Heart left ventricle (tissue), 16 donors: Measurements from ENCODE around the gene C22orf42. TPM values are rescaled to one million over a fixed set of nuclear protein-coding genes. Genes with fewer than 3 reads are reported as not detected.
A peak's percentile ranks its signal among the peaks of the same experiment; 100 is the strongest.

Experiments
- ATAC-seq, 4 donors: fragments of 200-7000 bp; cut with Tn5 transposase; one replicate each; pipeline ENCODE4 v1.9.1; 2020 to 2022; ENCODE audit warnings: moderate library complexity in 4 of 4, mild to moderate bottlenecking in 3 of 4, moderate number of reproducible peaks in 1 of 4
- DNase-seq, 5 donors: peaks; one replicate each; pipeline ENCODE4 v3.0.0-alpha.2; 2020
- H3K27ac ChIP-seq, 12 donors: fragments of 200-600 bp; sonication (generic) in 4 of 12; one replicate each; pipeline versions ENCODE4 v1.5.0 to v1.8.0; 2016 to 2022; ENCODE audit warnings: mild to moderate bottlenecking in 2 of 12
- H3K27me3 ChIP-seq, 9 donors: fragments of 200-600 bp; sonication (generic) in 2 of 9; one replicate each; pipeline versions ENCODE4 v1.5.1 to v1.8.0; 2016 to 2022; ENCODE audit warnings: mild to moderate bottlenecking in 3 of 9
- H3K36me3 ChIP-seq, 9 donors: fragments of 200-600 bp; sonication (generic) in 2 of 9; one replicate each; pipeline versions ENCODE4 v1.5.0 to v1.8.0; 2018 to 2022; ENCODE audit warnings: mild to moderate bottlenecking in 2 of 9
- H3K4me1 ChIP-seq, 12 donors: fragments of 200-600 bp; sonication (generic) in 4 of 12; one replicate each; pipeline versions ENCODE4 v1.5.0 to v1.8.0; 2016 to 2022; ENCODE audit warnings: mild to moderate bottlenecking in 3 of 12
- H3K4me3 ChIP-seq, 12 donors: fragments of 200-600 bp; sonication (generic) in 4 of 12; one replicate each; pipeline versions ENCODE4 v1.5.0 to v1.8.0; 2017 to 2022; ENCODE audit warnings: mild to moderate bottlenecking in 9 of 12, moderate library complexity in 4 of 12
- H3K9me3 ChIP-seq, 12 donors: fragments of 200-600 bp; sonication (generic) in 4 of 12; one replicate each; pipeline versions ENCODE4 v1.5.0 to v1.8.0; 2016 to 2022; ENCODE audit warnings: mild to moderate bottlenecking in 1 of 12
- POLR2A ChIP-seq, 2 donors: fragments of 450-650 bp; IDR thresholded peaks; one replicate each; pipeline ENCODE4 v1.6.1; 2017; ENCODE audit warnings: antibody characterized with exemption in 2 of 2, mild to moderate bottlenecking in 2 of 2, moderate library complexity in 2 of 2
- WGBS, 4 donors: extraction: QIAGEN DNeasy Blood & Tissue Kit in 2 of 4; methylation state at CpG; one replicate each; pipeline versions ENCODE4 v1.1.5 to v1.1.7; 2013 to 2018; 5-methylcytosine and 5-hydroxymethylcytosine counted together
- intact Hi-C, 10 donors: fragments of 100-400 bp; cut with DNase I; formaldehyde crosslinking; loops; one replicate each; pipeline versions ENCODE4 v1.11.1 to v1.14.2; 2022
- polyA plus RNA-seq, 2 donors: library from polyadenylated mRNA; stranded (reverse); fragments of 200-250 nt; gene quantifications; one replicate each; pipeline ENCODE4 v1.2.3, GENCODE V29; 2013
- total RNA-seq, 9 donors: library from RNA; depleted of rRNA in 2 of 9; stranded (reverse); fragments of >200 nt in 2 of 9; fragmentation: NEBNext Ultra II Directional in 3 of 9; extraction: Animal tissue kit (Norgen Biotek cat#: 25700) in 3 of 9; gene quantifications; one replicate each; pipeline versions ENCODE4 v1.1.0 to v1.2.4, GENCODE V29; 2016 to 2023
- TF ChIP-seq, protein P1 (sequence below), 12 donors: fragments of 200-600 bp; sonication (generic) in 4 of 12; IDR thresholded peaks; one replicate each; pipeline versions ENCODE4 v1.5.0 to v1.8.0; 2018 to 2022; ENCODE audit warnings: antibody characterized with exemption in 12 of 12, mild to moderate bottlenecking in 5 of 12
- donor health status: ischemic (EF 13 %, LVEDD 7.1; RV severe dilation, severe dysfunction).
- donor health status: healthy with polysubstance abuse.
- donor health status: DM: no; HTN: yes; CAD: no.
- donor health status: DM: no; HTN: no; CAD: no.
- donor health status: ischemic (EF 25% LVEDD 6.9; RV normal size, moderate dysfunction).
- donor health status: ischemic (EF 25% LVEDD 5.7; RV mildly dilated, moderate dysfunction).
- donor health status: healthy.
- donor health status: DM: yes; HTN: yes; CAD: no.
- donor health status: ischemic (EF 35%, LVEDD 5.7; RV mildly dilated, moderate dysfunction).
- donor health status: nonischemic (EF 11% LVEDD 7.7; RV severe dilation, severe dysfunction).
- donor health status: DM: yes; HTN: yes; CAD: no.
- donor health status: PGD.
- donor health status: ischemic (EF 29% LVEDD 5.4; RV normal size, mild dysfunction).
- donor health status: nonischemic (EF 23%, LVEDD 6.1; RV moderate dilation, normal function).

The C22orf42 gene
- total and polyA plus RNA-seq, 11 donors: not detected

DNA sequence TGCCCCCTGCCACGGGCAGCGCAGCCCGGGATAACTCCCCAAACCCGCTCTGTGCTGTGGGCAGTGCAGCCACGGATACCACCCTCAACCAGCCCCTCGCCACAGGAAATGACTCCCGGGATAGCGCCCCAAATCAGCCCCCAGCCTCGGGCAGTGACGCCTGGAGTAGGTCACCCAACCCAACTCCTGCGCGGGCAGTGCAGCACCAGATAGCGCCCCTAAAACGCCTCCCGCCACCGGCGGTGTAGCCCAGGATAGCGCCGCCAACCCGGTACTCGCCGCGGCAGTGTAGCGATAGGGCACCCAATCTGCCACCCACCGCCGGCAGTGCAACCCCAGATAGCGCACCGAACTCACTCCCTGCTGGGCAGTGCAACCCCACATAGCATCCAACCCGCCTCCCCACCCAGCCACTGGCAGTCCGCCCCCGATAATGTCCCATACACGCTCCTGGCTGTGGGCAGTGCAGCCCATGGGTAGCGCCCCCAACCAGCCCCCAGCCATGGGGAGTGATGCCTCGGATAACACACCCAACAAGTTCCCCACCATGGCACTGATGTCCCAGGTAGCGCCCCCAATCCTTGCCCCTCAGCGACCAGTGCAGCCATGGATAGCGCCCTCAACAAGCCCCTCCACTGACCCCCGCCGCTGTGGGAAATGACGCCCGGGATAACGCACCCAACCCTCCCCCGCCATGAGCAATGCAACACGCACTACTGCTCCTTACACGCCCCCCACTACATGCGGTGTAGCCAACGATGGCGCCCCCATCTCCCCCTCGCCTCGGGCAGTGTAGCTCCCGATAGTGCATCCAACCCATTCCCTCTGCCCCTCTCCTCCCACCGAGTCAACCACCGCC, 44.3 kb upstream of the C22orf42 start:
- peak overlapping the region in 9 of 12 donors; percentile 0 to 43 (median 28) for H3K4me3 ChIP-seq
- H3K27ac ChIP-seq: no peak overlapping the region
- H3K36me3 ChIP-seq: no peaks in the 10 kb centered on the region
- peaks cover 0 to 22% (median 0%) of the 10 kb centered on the region in 12 donors for H3K4me1 ChIP-seq
- H3K9me3 ChIP-seq: no peaks in the 10 kb centered on the region
- TF ChIP-seq POLR2A (IDR thresholded peaks at IDR 0.05): no peak
- TF ChIP-seq, protein P1, sequence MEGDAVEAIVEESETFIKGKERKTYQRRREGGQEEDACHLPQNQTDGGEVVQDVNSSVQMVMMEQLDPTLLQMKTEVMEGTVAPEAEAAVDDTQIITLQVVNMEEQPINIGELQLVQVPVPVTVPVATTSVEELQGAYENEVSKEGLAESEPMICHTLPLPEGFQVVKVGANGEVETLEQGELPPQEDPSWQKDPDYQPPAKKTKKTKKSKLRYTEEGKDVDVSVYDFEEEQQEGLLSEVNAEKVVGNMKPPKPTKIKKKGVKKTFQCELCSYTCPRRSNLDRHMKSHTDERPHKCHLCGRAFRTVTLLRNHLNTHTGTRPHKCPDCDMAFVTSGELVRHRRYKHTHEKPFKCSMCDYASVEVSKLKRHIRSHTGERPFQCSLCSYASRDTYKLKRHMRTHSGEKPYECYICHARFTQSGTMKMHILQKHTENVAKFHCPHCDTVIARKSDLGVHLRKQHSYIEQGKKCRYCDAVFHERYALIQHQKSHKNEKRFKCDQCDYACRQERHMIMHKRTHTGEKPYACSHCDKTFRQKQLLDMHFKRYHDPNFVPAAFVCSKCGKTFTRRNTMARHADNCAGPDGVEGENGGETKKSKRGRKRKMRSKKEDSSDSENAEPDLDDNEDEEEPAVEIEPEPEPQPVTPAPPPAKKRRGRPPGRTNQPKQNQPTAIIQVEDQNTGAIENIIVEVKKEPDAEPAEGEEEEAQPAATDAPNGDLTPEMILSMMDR (IDR thresholded peaks at IDR 0.05): no peak
- intact Hi-C loops: loop anchor here in 6 of 10 donors (2.0 to 10.0 kb wide), 3 partner anchors 61 to 229 kb away; no protein-coding TSS in a partner anchor
- DNase-seq: no peak
- peaks cover 0 to 26% (median 13%) of the 10 kb centered on the region in 9 donors for H3K27me3 ChIP-seq
- peak in 1 of 4 donors; percentile 19 for ATAC-seq
- 27 to 49% (median 40%) methylated on average over 24 to 53 of the region's 53 CpGs for WGBS, 4 donors

DNA sequence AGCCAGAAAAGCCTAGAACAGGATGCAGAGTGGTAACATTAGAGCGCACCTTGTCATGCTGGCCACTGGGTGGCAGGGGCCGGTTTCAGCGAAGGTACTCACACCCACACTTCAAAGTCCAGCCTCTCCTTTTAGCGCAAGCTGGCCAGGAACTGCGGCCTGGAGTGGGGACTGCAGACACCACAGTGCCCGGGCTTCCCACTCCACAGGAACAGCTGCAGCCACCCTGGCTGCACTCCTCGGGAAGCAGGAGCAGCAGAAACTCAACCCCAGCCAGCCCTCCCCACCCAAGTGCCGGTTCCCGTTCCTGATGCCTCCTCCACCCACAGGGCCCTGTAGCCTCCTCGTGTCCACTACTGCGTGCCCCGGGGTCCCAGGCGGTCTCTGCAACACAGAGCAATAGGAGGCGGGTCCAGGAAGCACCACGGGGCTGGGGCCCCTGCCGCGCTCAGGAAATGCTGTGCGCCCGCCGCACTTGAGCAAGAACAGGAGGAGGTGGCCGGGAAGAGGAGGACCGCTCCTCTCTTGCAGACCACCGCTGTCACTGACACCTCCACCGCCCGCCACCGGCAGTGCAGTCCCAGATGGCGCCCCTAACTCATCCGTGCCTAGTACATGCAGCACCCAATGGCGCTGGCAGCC, 43.6 kb upstream of the C22orf42 start:
- whole genome bisulfite sequencing, 4 donors: 6 to 25% (median 13%) methylated on average over 23 to 29 of the region's 29 CpGs
- DNase-seq (peak in 3 of 5 donors; percentile 33 to 57 (median 53)), ATAC-seq (peak; percentile 63 to 77 (median 73))
- intact Hi-C loops: loop anchor here in 6 of 10 donors (2.0 to 10.0 kb wide), 3 partner anchors 62 to 228 kb away; no protein-coding TSS in a partner anchor
- H3K27me3 ChIP-seq: peaks cover 0 to 31% (median 13%) of the 10 kb centered on the region in 9 donors
- TF ChIP-seq POLR2A (IDR thresholded peaks at IDR 0.05): no peak
- TF ChIP-seq, protein P1 (IDR thresholded peaks at IDR 0.05): peak in 11 of 12 donors; percentile 23 to 56 (median 44)
- H3K36me3 ChIP-seq: no peaks in the 10 kb centered on the region
- peaks cover 0 to 22% (median 0%) of the 10 kb centered on the region in 12 donors for H3K4me1 ChIP-seq
- H3K9me3 ChIP-seq: no peaks in the 10 kb centered on the region
- no peak overlapping the region for H3K27ac ChIP-seq
- H3K4me3 ChIP-seq: peak overlapping the region in 10 of 12 donors; percentile 0 to 43 (median 27)

DNA sequence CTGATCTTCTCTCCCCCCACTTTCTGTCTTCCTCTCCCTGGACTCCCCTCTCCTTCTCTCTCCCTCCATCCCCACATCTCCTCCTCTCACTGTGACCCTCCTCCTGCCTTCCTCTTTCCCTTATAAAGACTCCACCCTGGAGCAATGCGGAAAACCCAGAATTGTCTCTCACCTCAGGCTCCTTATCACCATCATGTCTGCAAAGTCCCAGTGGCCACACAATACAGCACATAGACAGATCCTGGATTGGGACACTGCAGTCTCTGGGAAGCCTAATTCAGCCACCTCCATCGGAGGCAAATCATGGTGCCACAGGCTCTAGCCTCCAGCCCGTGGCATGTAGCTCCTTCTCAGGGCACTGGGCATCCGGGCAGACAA, 43.0 kb upstream of the C22orf42 start:
- no peak overlapping the region for H3K27ac ChIP-seq
- no peak for DNase-seq
- H3K4me3 ChIP-seq: no peak overlapping the region
- H3K4me1 ChIP-seq: peaks cover 0 to 22% (median 0%) of the 10 kb centered on the region in 12 donors
- H3K36me3 ChIP-seq: no peaks in the 10 kb centered on the region
- peaks cover 0 to 35% (median 13%) of the 10 kb centered on the region in 9 donors for H3K27me3 ChIP-seq
- 21 to 27% (median 23%) methylated on average over 4 of the region's 4 CpGs for WGBS, 4 donors
- intact Hi-C loops: loop anchor here in 6 of 10 donors (2.0 to 10.0 kb wide), 3 partner anchors 63 to 227 kb away; no protein-coding TSS in a partner anchor
- TF ChIP-seq POLR2A (IDR thresholded peaks at IDR 0.05): no peak
- TF ChIP-seq, protein P1 (IDR thresholded peaks at IDR 0.05): no peak
- ATAC-seq: no peak
- no peaks in the 10 kb centered on the region for H3K9me3 ChIP-seq

DNA sequence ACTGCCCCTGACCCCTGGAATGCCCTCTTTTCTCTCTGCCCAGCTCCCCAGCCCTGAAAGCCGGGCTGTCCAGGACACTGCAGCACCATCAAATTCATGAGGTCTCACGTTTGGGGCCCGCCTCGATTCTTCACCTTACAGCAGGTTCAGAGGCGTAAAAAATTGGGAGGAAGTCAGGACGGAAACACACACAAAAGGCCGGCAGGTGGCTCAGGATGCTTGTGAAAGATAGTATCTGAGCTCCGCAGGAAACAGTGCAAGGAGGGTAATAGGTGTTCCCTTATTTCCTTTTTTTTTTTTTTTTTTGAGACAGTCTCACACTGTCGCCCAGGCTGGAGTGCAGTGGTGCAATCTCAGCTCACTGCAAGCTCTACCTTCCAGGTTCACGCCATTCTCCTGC, 41.6 kb upstream of the C22orf42 start:
- TF ChIP-seq POLR2A (IDR thresholded peaks at IDR 0.05): no peak
- TF ChIP-seq, protein P1 (IDR thresholded peaks at IDR 0.05): no peak
- ATAC-seq: no peak
- DNase-seq: no peak
- H3K4me1 ChIP-seq: peaks cover 0 to 22% (median 0%) of the 10 kb centered on the region in 12 donors
- intact Hi-C loops: loop anchor here in 6 of 10 donors (5.0 to 10.0 kb wide), 2 partner anchors 177 to 226 kb away; no protein-coding TSS in a partner anchor
- H3K9me3 ChIP-seq: no peaks in the 10 kb centered on the region
- no peak overlapping the region for H3K4me3 ChIP-seq
- WGBS, 4 donors: 64 to 74% (median 67%) methylated on average over 10 of the region's 10 CpGs
- no peak overlapping the region for H3K27ac ChIP-seq
- H3K36me3 ChIP-seq: no peaks in the 10 kb centered on the region
- peaks cover 0 to 38% (median 15%) of the 10 kb centered on the region in 9 donors for H3K27me3 ChIP-seq
